Right ventricle myocardium superior (tissue), 1 donor: Measurements from ENCODE around the gene ANKRD42. TPM values are rescaled to one million over a fixed set of nuclear protein-coding genes. Genes with fewer than 3 reads are reported as not detected.

Experiments
- ATAC-seq: fragments of 200-7000 bp; cut with Tn5 transposase; one replicate; pipeline ENCODE4 v1.9.1; 2020; ENCODE audit warnings: mild to moderate bottlenecking; ENCODE audit not compliant: poor library complexity
- DNase-seq: peaks from one replicate; pipeline ENCODE4 v3.0.0-alpha.2; 2020
- intact Hi-C: fragments of 100-400 bp; cut with DNase I; formaldehyde crosslinking; loops from one replicate; pipeline ENCODE4 v1.11.2; 2022
- long read RNA-seq: library from polyadenylated mRNA; unstranded; transcript quantifications from one replicate; pipeline ENCODE4 v2.0.0, GENCODE V29; 2021
- total RNA-seq: library from RNA; stranded (reverse); fragmentation: NEBNext Ultra II Directional; extraction: Animal tissue kit (Norgen Biotek cat#: 25700); gene quantifications from one replicate; pipeline ENCODE4 v1.2.1, GENCODE V29; 2021
- donor health status: DM: no; HTN: yes; CAD: no; lungs with severe emphysema.

Gene ANKRD42
- 3.9 TPM for total RNA-seq
- long read RNA-seq, full-length matches to known transcripts, result 5 of 15 reads
- long read RNA-seq, partial matches to known transcripts, result 0 of 15 reads
- long read RNA-seq, other reads (novel, unspliced or antisense), result 10 of 15 reads

GRCh38 chr11:83193315-83194280 is at the start of gene ANKRD42:
TSS of gene ANKRD42 (plus strand) at chr11:83193712. CDS start at chr11:83194671, 959 bp downstream.
- ATAC-seq (peak; percentile 98), DNase-seq (peak; percentile 94)
- intact Hi-C loops, result no loop called here

GRCh38 chr11:83147895-83148294 is 45.6 kb upstream of the ANKRD42 start:
- DNase-seq (no peak), ATAC-seq (no peak)
- intact Hi-C loops, result no loop called here

- intact Hi-C loops, result loop anchor here (10.0 kb wide), 2 partner anchors 76 to 246 kb away; partner anchors contain the start of genes DDIAS, PRCP and RAB30
- no peak for ATAC-seq
- DNase-seq, result no peak
Observed at GRCh38 chr11:83150450-83150849, 43.1 kb upstream of the ANKRD42 start.

- ATAC-seq (no peak), DNase-seq (no peak)
- intact Hi-C loops, result loop anchor here (10.0 kb wide), 2 partner anchors 77 to 247 kb away; partner anchors contain the start of genes DDIAS, PRCP and RAB30
Observed at GRCh38 chr11:83151274-83151977, 42.1 kb upstream of the ANKRD42 start.

GRCh38 chr11:83152264-83152663 is 41.2 kb upstream of the ANKRD42 start:
- intact Hi-C loops, result loop anchor here (10.0 kb wide), 2 partner anchors 77 to 247 kb away; partner anchors contain the start of genes DDIAS, PRCP and RAB30
- ATAC-seq (no peak), DNase-seq (no peak)

- ATAC-seq, result no peak
Observed at GRCh38 chr11:83153764-83154163, 39.7 kb upstream of the ANKRD42 start.

GRCh38 chr11:83156144-83156995 is 37.1 kb upstream of the ANKRD42 start:
- peak; percentile 99 for DNase-seq
- intact Hi-C loops, result loop anchor here (5.0 to 10.0 kb wide), 3 partner anchors 82 to 252 kb away; partner anchors contain the start of genes DDIAS, PRCP and RAB30
- peak; percentile 94 for ATAC-seq

More at GRCh38 chr11:83153764-83154163, 39.7 kb upstream of the ANKRD42 start:
- intact Hi-C loops, result loop anchor here (10.0 kb wide), 2 partner anchors 79 to 249 kb away; partner anchors contain the start of genes DDIAS, PRCP and RAB30
- DNase-seq, result no peak

- ATAC-seq, result peak; percentile 36
- intact Hi-C loops, result loop anchor here (5.0 to 10.0 kb wide), 3 partner anchors 82 to 252 kb away; partner anchors contain the start of genes DDIAS, PRCP and RAB30
- no peak for DNase-seq
Observed at GRCh38 chr11:83156996-83157593, 36.4 kb upstream of the ANKRD42 start, which contains the start of gene PCF11. TSS of gene PCF11 (plus strand) at chr11:83157131. CDS start at chr11:83157440, 309 bp downstream.

GRCh38 chr11:83157594-83158356 is 35.7 kb upstream of the ANKRD42 start:
- ATAC-seq (peak; percentile 34), DNase-seq (peak; percentile 52)
- intact Hi-C loops, result loop anchor here (5.0 to 10.0 kb wide), 3 partner anchors 83 to 253 kb away; partner anchors contain the start of genes DDIAS, PRCP and RAB30

- DNase-seq (no peak), ATAC-seq (no peak)
- intact Hi-C loops, result loop anchor here (5.0 to 10.0 kb wide), 3 partner anchors 84 to 254 kb away; partner anchors contain the start of genes DDIAS, PRCP and RAB30
Observed at GRCh38 chr11:83158357-83158786, 35.1 kb upstream of the ANKRD42 start.

GRCh38 chr11:83158965-83159901 is 34.3 kb upstream of the ANKRD42 start:
- ATAC-seq, result no peak
- DNase-seq, result no peak
- intact Hi-C loops, result loop anchor here (5.0 to 10.0 kb wide), 3 partner anchors 84 to 254 kb away; partner anchors contain the start of genes DDIAS, PRCP and RAB30

- intact Hi-C loops, result loop anchor here (5.0 to 10.0 kb wide), 3 partner anchors 85 to 255 kb away; partner anchors contain the start of genes DDIAS, PRCP and RAB30
- ATAC-seq, result no peak
Observed at GRCh38 chr11:83159902-83160865, 33.3 kb upstream of the ANKRD42 start.

GRCh38 chr11:83161610-83162199 is 31.8 kb upstream of the ANKRD42 start:
- ATAC-seq (no peak), DNase-seq (no peak)
- intact Hi-C loops, result no loop called here

More at GRCh38 chr11:83159902-83160865, 33.3 kb upstream of the ANKRD42 start:
- DNase-seq, result no peak

- intact Hi-C loops, result no loop called here
- no peak for DNase-seq
- ATAC-seq, result no peak
Observed at GRCh38 chr11:83162377-83162776, 31.1 kb upstream of the ANKRD42 start.
